Lower leg skin (tissue), 3 donors: Measurements from ENCODE around the gene FARP1.

Experiments
- POLR2A ChIP-seq, 2 donors: fragments of 450-650 bp; IDR thresholded peaks; one replicate each; pipeline ENCODE4 v1.6.1; 2016 to 2017; ENCODE audit warnings: antibody characterized with exemption in 2 of 2, mild to moderate bottlenecking in 1 of 2, moderate library complexity in 1 of 2
- TF ChIP-seq, protein P1 (sequence below), 3 donors: fragments of 450-650 bp; IDR thresholded peaks; one replicate each; pipeline ENCODE4 v1.5.1; 2016; ENCODE audit warnings: antibody characterized with exemption in 3 of 3, mild to moderate bottlenecking in 3 of 3, moderate library complexity in 2 of 3

DNA sequence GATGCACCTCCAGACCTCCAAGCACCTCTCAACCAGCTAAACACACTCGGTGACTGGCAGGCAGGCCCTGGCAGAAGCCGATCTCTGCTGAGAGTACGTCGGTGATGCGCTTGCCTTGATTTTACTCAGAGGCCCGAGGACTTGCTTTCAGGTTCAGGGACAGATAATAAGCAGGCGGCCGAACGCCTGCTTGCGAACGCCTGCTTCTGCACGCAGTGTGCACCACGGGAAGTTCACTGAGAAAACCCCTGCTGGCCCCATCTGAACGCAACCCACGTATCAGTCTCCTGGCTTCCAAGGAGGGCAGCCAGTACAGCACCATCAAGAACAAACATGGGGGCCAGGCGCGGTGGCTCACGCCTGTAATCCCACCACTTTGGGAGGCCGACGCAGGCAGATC is 326.0 kb downstream of the FARP1 start:
- TF ChIP-seq POLR2A (IDR thresholded peaks at IDR 0.05) = no peak
- TF ChIP-seq, protein P1, sequence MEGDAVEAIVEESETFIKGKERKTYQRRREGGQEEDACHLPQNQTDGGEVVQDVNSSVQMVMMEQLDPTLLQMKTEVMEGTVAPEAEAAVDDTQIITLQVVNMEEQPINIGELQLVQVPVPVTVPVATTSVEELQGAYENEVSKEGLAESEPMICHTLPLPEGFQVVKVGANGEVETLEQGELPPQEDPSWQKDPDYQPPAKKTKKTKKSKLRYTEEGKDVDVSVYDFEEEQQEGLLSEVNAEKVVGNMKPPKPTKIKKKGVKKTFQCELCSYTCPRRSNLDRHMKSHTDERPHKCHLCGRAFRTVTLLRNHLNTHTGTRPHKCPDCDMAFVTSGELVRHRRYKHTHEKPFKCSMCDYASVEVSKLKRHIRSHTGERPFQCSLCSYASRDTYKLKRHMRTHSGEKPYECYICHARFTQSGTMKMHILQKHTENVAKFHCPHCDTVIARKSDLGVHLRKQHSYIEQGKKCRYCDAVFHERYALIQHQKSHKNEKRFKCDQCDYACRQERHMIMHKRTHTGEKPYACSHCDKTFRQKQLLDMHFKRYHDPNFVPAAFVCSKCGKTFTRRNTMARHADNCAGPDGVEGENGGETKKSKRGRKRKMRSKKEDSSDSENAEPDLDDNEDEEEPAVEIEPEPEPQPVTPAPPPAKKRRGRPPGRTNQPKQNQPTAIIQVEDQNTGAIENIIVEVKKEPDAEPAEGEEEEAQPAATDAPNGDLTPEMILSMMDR (IDR thresholded peaks at IDR 0.05) = no peak
